HG02885 (cell line): Measurements from ENCODE around the gene VDAC1.

Source experiments
- ATAC-seq: cut with Tn5 transposase; IDR thresholded peaks from one replicate; pipeline ENCODE4 v1.9.1; 2021; ENCODE audit warnings: mild to moderate bottlenecking; ENCODE audit not compliant: unreplicated experiment, poor library complexity

The VDAC1 gene

DNA sequence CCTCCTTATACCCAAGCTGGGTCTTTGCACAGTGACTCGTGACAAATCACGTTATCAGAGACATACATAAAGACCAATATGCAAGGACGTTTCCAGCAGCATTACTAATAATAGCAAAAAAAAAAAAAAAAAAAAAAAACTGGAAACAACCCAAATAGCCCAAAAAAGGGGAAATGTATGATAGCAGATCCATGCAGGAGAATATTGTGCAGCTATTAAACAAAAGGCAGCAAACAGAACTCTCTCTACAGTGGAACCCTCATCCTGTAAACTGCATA, 74.0 kb downstream of the VDAC1 start:
- no peak for ATAC-seq

- peak; percentile 57 for ATAC-seq
These were observed 74.5 kb downstream of the VDAC1 start for GRCh38 chr5:133930061-133930812.

- peak; percentile 46 for ATAC-seq
These were observed 76.0 kb downstream of the VDAC1 start for GRCh38 chr5:133928587-133929393.

- ATAC-seq: no peak
These were observed 77.2 kb downstream of the VDAC1 start for GRCh38 chr5:133927300-133928180.

DNA sequence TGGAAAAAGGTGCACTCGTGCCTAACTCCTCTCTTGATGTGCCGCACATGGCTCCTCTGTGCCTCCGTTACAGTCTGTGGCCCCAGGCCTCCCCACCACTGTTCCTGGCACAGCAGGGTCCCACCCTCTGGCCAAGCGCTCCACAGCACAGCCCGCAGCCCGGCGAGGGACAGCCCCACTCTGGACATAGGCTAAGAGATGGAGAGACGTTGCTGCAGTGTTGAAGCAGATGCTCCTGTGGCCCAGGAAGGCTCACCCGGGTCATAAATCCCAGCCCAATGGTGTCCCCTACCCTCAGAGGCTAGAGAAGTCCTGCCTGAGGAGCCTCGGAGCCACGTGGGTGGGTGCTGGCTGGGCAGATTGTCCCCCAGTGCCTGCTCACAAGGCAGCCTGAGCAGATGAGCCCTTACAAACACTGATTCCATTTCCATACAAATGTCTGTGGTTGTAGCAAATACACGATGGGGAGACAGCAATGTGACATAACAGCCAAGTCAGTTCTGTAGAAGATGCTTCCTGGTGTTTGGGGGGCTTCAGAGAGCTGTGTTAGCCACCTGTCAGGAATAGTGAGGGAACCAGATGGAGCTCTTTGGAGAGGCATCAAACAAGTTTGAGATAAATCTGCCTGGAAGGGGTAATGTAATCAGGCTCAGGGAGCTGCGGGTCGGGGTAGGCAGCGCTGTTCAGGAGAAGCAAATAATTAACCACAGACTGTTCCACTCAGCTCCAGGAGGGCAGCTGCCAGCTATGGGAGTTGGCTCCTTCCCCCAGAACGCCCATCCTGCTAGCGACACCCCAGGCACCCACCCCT, 78.1 kb downstream of the VDAC1 start:
- no peak for ATAC-seq

DNA sequence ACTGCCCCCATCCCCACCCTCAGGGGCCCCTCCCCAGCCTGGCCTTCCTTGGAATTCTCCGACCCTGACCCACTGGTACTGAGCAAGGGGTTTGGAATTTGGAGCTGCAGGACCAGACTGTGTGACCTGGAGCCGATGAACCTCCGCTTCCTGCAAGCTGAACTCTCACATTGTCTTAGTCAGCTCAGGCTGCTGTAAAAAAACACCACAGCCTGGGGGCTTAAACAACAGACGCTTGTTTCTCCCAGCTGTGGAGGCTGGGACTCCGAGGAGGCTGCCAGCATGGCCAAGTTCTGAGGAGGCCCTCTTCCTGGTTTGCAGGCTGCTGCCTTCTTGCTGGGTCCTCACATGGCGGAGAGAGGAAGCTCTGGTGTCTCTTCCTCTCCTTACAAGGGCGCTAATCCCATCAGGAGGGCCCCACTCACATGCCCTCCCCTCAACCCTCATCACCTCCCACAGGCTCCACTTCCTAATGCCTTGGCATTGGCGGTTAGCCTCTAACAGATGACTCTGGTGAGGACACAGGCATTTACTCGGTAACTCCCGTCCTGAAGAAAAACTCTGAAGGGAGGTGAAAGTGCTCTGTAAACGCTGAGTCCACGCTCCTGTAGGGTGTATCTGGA, 78.8 kb downstream of the VDAC1 start:
- no peak for ATAC-seq

- no peak for ATAC-seq
These were observed 79.5 kb downstream of the VDAC1 start for GRCh38 chr5:133925269-133925668.

- ATAC-seq: no peak
These were observed 80.4 kb downstream of the VDAC1 start for GRCh38 chr5:133924221-133924920.

DNA sequence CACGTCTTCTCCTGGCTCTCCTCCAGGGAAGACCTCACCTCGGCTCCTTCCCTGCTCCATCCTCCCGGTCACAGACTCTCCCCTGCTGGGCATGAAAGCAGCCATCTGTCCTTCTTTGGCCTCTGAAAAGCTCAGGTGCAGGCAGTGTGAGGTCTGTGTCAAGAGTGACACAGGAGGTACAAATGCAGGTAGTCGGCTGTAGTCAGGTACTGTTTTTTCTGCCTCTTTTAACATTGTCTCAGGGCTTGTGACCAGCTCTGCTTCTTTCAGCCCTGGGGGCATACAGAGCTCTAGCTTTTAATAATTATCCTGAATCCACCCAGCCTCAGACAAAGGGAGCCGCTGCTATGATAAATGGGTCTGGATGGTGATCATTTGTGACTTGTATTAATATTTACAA, 82.8 kb downstream of the VDAC1 start:
- ATAC-seq: no peak
